Activated CD4-positive, alpha-beta T cell treated with anti-CD3 and anti-CD28 coated beads for 36 hours (primary cell): ENCODE measurements around the gene USP48. TPM values are rescaled to one million over a fixed set of nuclear protein-coding genes. Genes with fewer than 3 reads are reported as not detected.

Experiments
- ATAC-seq: fragments of 200-7000 bp; cut with Tn5 transposase; one replicate; pipeline ENCODE4 v1.10.0; 2021; ENCODE audit warnings: mild to moderate bottlenecking, moderate library complexity
- CTCF ChIA-PET: fragments of 350-600 bp; sonication (Branson Sonifier 250); formaldehyde crosslinking; loops from one replicate; lab custom pipeline; 2021; ENCODE audit warnings: antibody characterized with exemption; lab: Charles Lee
- POLR2A ChIA-PET: fragments of 350-600 bp; sonication (Branson Sonifier 250); formaldehyde crosslinking; loops from one replicate; lab custom pipeline; 2021; ENCODE audit warnings: antibody characterized with exemption, inconsistent platforms; lab: Charles Lee
- DNase-seq: peaks from one replicate; pipeline ENCODE4 v3.0.0-alpha.2; 2020
- H3K27ac Mint-ChIP-seq: one replicate; pipeline ENCODE4 v1.8.0; 2021; ENCODE audit warnings: mixed read lengths
- H3K27me3 Mint-ChIP-seq: one replicate; pipeline ENCODE4 v1.8.0; 2021; ENCODE audit warnings: mixed read lengths
- H3K36me3 Mint-ChIP-seq: one replicate; pipeline ENCODE4 v1.8.0; 2021; ENCODE audit warnings: low read depth, mixed read lengths
- H3K4me1 Mint-ChIP-seq: one replicate; pipeline ENCODE4 v1.8.0; 2021; ENCODE audit warnings: mixed read lengths
- H3K4me3 Mint-ChIP-seq: one replicate; pipeline ENCODE4 v1.8.0; 2021; ENCODE audit warnings: mild to moderate bottlenecking, moderate library complexity, mixed read lengths
- H3K9me3 Mint-ChIP-seq: one replicate; pipeline ENCODE4 v1.8.0; 2021; ENCODE audit warnings: low read depth, mixed read lengths
- intact Hi-C, 2 experiments: fragments of 100-400 bp; cut with DNase I in 1 of 2; cut with micrococcal nuclease in 1 of 2; formaldehyde crosslinking; loops; one replicate each; pipeline versions ENCODE4 v1.14.2 to v1.15.1; 2022 to 2024; cut with DNase I, micrococcal nuclease
- total RNA-seq, 2 experiments: library from RNA; stranded (reverse); gene quantifications; one replicate each; pipeline ENCODE4 v1.2.3, GENCODE V29; 2021

The USP48 gene
- total RNA-seq, 2 experiments from 2014 or later, result 66.9 to 81.5 TPM

DNA sequence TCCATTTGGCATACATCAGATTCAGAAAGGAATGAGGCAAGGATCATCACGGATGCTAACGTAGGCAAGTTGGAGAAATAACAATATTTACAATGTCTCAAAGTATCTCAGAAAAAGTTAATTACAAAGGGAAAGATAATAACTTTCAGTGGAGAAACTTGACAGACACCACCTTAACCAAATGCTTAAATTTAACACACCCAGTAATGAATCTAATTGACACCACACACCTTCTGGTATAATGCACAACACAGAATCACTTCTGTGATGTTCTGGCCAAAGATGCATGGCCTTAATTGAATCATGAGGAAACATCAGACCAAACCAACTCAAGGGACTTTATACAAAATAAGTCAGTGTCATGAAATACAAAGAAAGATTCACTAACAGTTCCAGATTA is 23.1 kb downstream of the USP48 start:
- intact Hi-C loops, result no loop called here
- ATAC-seq (no peak), DNase-seq (no peak)
- ChIA-PET CTCF (no interaction called here), POLR2A (no interaction called here)
- no peaks in the 10 kb centered on the region for H3K9me3 Mint-ChIP-seq
- peak overlapping the region; percentile 14 for H3K27ac Mint-ChIP-seq
- peaks cover 10% of the 10 kb centered on the region for H3K36me3 Mint-ChIP-seq
- H3K4me1 Mint-ChIP-seq, result peaks cover 47% of the 10 kb centered on the region
- H3K27me3 Mint-ChIP-seq, result no peaks in the 10 kb centered on the region
- H3K4me3 Mint-ChIP-seq, result no peak overlapping the region

DNA sequence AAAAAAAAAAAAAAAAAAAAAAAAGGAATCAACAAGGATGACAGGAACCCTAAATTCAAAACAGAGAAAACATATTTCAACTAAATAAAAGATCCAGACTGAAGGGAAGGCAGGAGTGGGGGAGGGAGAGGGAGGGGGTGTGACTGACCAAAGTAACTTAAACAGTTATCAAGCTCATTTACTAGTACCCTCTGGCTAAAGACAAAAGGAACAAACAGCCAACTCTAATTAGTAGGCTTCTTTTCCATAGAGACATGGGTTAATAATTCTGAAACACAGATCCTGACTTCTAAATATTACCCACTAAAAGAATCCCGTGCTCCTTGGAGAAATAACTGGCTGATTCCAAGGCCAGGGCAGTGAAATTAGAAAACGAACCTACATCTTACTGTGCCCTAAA is 23.8 kb downstream of the USP48 start:
- Mint-ChIP-seq H3K9me3 (no peaks in the 10 kb centered on the region), H3K36me3 (peaks cover 15% of the 10 kb centered on the region), H3K27me3 (no peaks in the 10 kb centered on the region), H3K27ac (no peak overlapping the region), H3K4me1 (peaks cover 45% of the 10 kb centered on the region), H3K4me3 (no peak overlapping the region)
- ATAC-seq (no peak), DNase-seq (no peak)
- intact Hi-C loops, result no loop called here
- POLR2A ChIA-PET, result interaction anchor here (0.6 kb wide), 1 partner anchor 9 kb away, joined by 4 read pairs; no protein-coding TSS in a partner anchor
- CTCF ChIA-PET, result no interaction called here

GRCh38 chr1:21758614-21759013 is 24.3 kb downstream of the USP48 start:
- ChIA-PET CTCF (no interaction called here), POLR2A (interaction anchor here (0.6 kb wide), 1 partner anchor 8 kb away, joined by 4 read pairs; no protein-coding TSS in a partner anchor)
- intact Hi-C loops, result no loop called here
- H3K4me1 Mint-ChIP-seq, result peaks cover 40% of the 10 kb centered on the region
- peaks cover 18% of the 10 kb centered on the region for H3K36me3 Mint-ChIP-seq
- no peak for ATAC-seq
- no peaks in the 10 kb centered on the region for H3K27me3 Mint-ChIP-seq
- no peaks in the 10 kb centered on the region for H3K9me3 Mint-ChIP-seq
- DNase-seq, result no peak
- H3K4me3 Mint-ChIP-seq, result no peak overlapping the region
- no peak overlapping the region for H3K27ac Mint-ChIP-seq

- POLR2A ChIA-PET, result no interaction called here
- peaks cover 29% of the 10 kb centered on the region for H3K36me3 Mint-ChIP-seq
These were observed 26.4 kb downstream of the USP48 start for GRCh38 chr1:21756393-21757089.

DNA sequence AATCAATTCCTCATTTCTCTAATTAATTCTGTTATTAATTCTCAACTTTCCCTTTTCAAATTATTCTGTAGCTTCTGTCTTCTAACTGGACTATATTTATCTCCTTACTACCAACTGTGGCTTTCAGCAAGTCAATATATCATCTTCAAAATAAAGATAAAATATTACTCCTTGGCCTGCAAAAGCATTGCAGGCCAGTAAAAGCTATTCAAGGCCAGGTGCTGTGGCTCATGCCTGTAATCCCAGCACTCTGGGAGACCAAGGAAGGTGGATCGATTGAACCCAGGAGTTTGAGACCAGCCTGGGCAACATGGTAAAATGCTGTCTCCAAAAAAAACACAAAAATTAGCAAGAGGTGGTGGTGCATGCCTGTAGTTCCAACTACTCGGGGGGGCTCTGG is 27.9 kb downstream of the USP48 start:
- H3K4me3 Mint-ChIP-seq, result no peak overlapping the region
- intact Hi-C loops, result no loop called here
- H3K9me3 Mint-ChIP-seq, result no peaks in the 10 kb centered on the region
- DNase-seq (no peak), ATAC-seq (no peak)
- no peak overlapping the region for H3K27ac Mint-ChIP-seq
- H3K27me3 Mint-ChIP-seq, result no peaks in the 10 kb centered on the region
- ChIA-PET CTCF (interaction anchor here (0.6 kb wide), 1 partner anchor 1122 kb away, joined by 4 read pairs; the partner anchor contains the start of gene PINK1), POLR2A (no interaction called here)
- peaks cover 40% of the 10 kb centered on the region for H3K36me3 Mint-ChIP-seq
- H3K4me1 Mint-ChIP-seq, result peaks cover 17% of the 10 kb centered on the region

More at GRCh38 chr1:21756393-21757089, 26.4 kb downstream of the USP48 start:
- CTCF ChIA-PET, result interaction anchor here (0.8 kb wide), 1 partner anchor 93 kb away, joined by 3 read pairs; no protein-coding TSS in a partner anchor
- no peak overlapping the region for H3K27ac Mint-ChIP-seq
- intact Hi-C loops, result no loop called here
- no peak overlapping the region for H3K4me3 Mint-ChIP-seq
- no peak for ATAC-seq
- no peaks in the 10 kb centered on the region for H3K9me3 Mint-ChIP-seq
- no peak for DNase-seq
- H3K27me3 Mint-ChIP-seq, result no peaks in the 10 kb centered on the region
- peaks cover 22% of the 10 kb centered on the region for H3K4me1 Mint-ChIP-seq

DNA sequence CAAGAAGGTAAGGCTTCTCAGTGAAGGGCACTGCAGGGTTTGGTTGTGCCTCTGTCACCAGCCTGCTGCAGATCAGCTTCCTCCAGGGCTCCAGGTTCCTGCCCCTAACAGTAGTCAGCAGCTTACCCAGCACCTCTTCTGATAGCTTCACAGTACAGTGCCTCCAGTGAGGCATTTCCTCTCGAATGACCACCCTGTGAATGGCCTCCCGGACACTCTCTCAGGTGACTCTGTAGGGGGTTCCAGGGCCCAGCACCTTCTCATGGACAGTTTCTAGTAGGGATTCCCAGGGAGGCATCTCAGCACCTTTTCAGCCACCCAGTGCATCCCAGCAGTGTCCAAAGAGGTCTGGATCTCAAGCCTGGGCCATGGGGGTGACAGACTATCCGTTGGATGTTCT is 28.4 kb downstream of the USP48 start:
- CTCF ChIA-PET, result interaction anchor here (1.4 kb wide), 1 partner anchor 10 kb away, joined by 4 read pairs; no protein-coding TSS in a partner anchor
- intact Hi-C loops, result no loop called here
- Mint-ChIP-seq H3K9me3 (no peaks in the 10 kb centered on the region), H3K27ac (no peak overlapping the region), H3K4me3 (no peak overlapping the region), H3K4me1 (peaks cover 12% of the 10 kb centered on the region), H3K36me3 (peaks cover 44% of the 10 kb centered on the region), H3K27me3 (no peaks in the 10 kb centered on the region)
- POLR2A ChIA-PET, result no interaction called here
- no peak for DNase-seq
- no peak for ATAC-seq

DNA sequence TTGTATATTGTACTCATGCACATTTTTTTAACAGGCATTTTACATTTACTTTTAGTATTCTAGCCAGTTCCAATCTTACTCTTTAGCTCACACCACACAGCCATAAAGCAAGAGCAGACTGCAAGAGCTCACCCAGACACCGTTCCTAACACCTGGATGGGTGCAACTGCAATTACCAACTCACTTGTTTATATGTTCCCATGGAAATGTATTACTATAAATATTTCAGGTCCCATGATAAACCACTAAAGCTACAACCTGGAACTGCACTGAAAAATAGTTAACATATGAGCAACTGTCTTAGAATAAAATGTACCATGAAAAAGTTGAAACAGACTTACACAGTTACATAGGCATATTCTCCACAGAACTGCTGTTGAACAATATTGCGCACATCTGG is 30.8 kb downstream of the USP48 start:
- ATAC-seq, result no peak
- intact Hi-C loops, result no loop called here
- ChIA-PET CTCF (interaction anchor here (0.6 to 1.4 kb wide), 7 partner anchors 8 to 207 kb away, joined by 3 to 4 read pairs (median 3); no protein-coding TSS in a partner anchor), POLR2A (no interaction called here)
- peaks cover 46% of the 10 kb centered on the region for H3K36me3 Mint-ChIP-seq
- DNase-seq, result no peak
- H3K27ac Mint-ChIP-seq, result no peak overlapping the region
- H3K4me1 Mint-ChIP-seq, result no peaks in the 10 kb centered on the region
- no peaks in the 10 kb centered on the region for H3K9me3 Mint-ChIP-seq
- H3K4me3 Mint-ChIP-seq, result no peak overlapping the region
- H3K27me3 Mint-ChIP-seq, result no peaks in the 10 kb centered on the region

GRCh38 chr1:21751281-21751680 is 31.7 kb downstream of the USP48 start:
- Mint-ChIP-seq H3K4me3 (no peak overlapping the region), H3K36me3 (peaks cover 43% of the 10 kb centered on the region), H3K27ac (peak overlapping the region; percentile 19), H3K27me3 (no peaks in the 10 kb centered on the region), H3K9me3 (no peaks in the 10 kb centered on the region), H3K4me1 (no peaks in the 10 kb centered on the region)
- POLR2A ChIA-PET, result no interaction called here
- ATAC-seq, result no peak
- DNase-seq, result no peak
- intact Hi-C loops, result no loop called here
- CTCF ChIA-PET, result interaction anchor here (0.9 to 1.4 kb wide), 3 partner anchors 11 to 37 kb away, joined by 3 to 4 read pairs (median 4); no protein-coding TSS in a partner anchor

- no peak for DNase-seq
- ChIA-PET CTCF (no interaction called here), POLR2A (interaction anchor here (0.7 kb wide), 1 partner anchor 8 kb away, joined by 4 read pairs; no protein-coding TSS in a partner anchor)
- peak overlapping the region; percentile 19 for H3K27ac Mint-ChIP-seq
- H3K4me1 Mint-ChIP-seq, result no peaks in the 10 kb centered on the region
- no peak overlapping the region for H3K4me3 Mint-ChIP-seq
- intact Hi-C loops, result no loop called here
- H3K36me3 Mint-ChIP-seq, result peaks cover 42% of the 10 kb centered on the region
- ATAC-seq, result no peak
- no peaks in the 10 kb centered on the region for H3K27me3 Mint-ChIP-seq
- H3K9me3 Mint-ChIP-seq, result no peaks in the 10 kb centered on the region
These were observed 32.1 kb downstream of the USP48 start for GRCh38 chr1:21750841-21751240.

- Mint-ChIP-seq H3K4me3 (no peak overlapping the region), H3K27ac (peak overlapping the region; percentile 2), H3K27me3 (no peaks in the 10 kb centered on the region), H3K4me1 (no peaks in the 10 kb centered on the region), H3K9me3 (no peaks in the 10 kb centered on the region), H3K36me3 (peaks cover 38% of the 10 kb centered on the region)
- no peak for ATAC-seq
- CTCF ChIA-PET, result interaction anchor here (1.1 kb wide), 1 partner anchor 22 kb away, joined by 3 read pairs; no protein-coding TSS in a partner anchor
- POLR2A ChIA-PET, result no interaction called here
- intact Hi-C loops, result no loop called here
- no peak for DNase-seq
These were observed 33.0 kb downstream of the USP48 start for GRCh38 chr1:21749859-21750468.

GRCh38 chr1:21749109-21749508 is 33.8 kb downstream of the USP48 start:
- Mint-ChIP-seq H3K27me3 (no peaks in the 10 kb centered on the region), H3K4me1 (no peaks in the 10 kb centered on the region), H3K27ac (no peak overlapping the region), H3K36me3 (peaks cover 34% of the 10 kb centered on the region), H3K4me3 (no peak overlapping the region), H3K9me3 (no peaks in the 10 kb centered on the region)
- intact Hi-C loops, result no loop called here
- DNase-seq (no peak), ATAC-seq (no peak)
- POLR2A ChIA-PET, result no interaction called here
- CTCF ChIA-PET, result interaction anchor here (0.8 kb wide), 1 partner anchor 31 kb away, joined by 4 read pairs; no protein-coding TSS in a partner anchor
